Hepatocyte (in vitro differentiated cells): ENCODE results near the gene EPHB4. TPM values are rescaled to one million over a fixed set of nuclear protein-coding genes. Genes with fewer than 3 reads are reported as not detected.
A peak's percentile ranks its signal among the peaks of the same experiment; 100 is the strongest.

Experiments
- DNase-seq: peaks from one replicate; pipeline ENCODE4 v3.0.0-alpha.2; 2016; ENCODE audit warnings: low spot score
- H2AFZ ChIP-seq: fragments of 200-600 bp; sonication (generic); 2 replicates; pipeline ENCODE4 v1.6.0; 2016; ENCODE audit warnings: antibody characterized with exemption, mild to moderate bottlenecking
- H3K27ac ChIP-seq: fragments of 200-600 bp; sonication (generic); 2 replicates; pipeline ENCODE4 v1.5.1; 2016; ENCODE audit warnings: mild to moderate bottlenecking
- H3K27me3 ChIP-seq: fragments of 200-600 bp; sonication (generic); 2 replicates; pipeline ENCODE4 v1.6.1; 2016
- H3K36me3 ChIP-seq: fragments of 200-600 bp; sonication (generic); replicated peaks from 2 replicates; pipeline ENCODE4 v1.5.1; 2016; ENCODE audit warnings: low read depth; ENCODE audit not compliant: insufficient read depth
- H3K4me1 ChIP-seq: fragments of 200-600 bp; sonication (generic); 2 replicates; pipeline ENCODE4 v1.5.1; 2016; ENCODE audit warnings: mild to moderate bottlenecking, moderate library complexity; ENCODE audit not compliant: insufficient read depth
- H3K4me2 ChIP-seq: fragments of 200-600 bp; sonication (generic); 2 replicates; pipeline ENCODE4 v1.6.0; 2016
- H3K4me3 ChIP-seq: fragments of 200-600 bp; sonication (generic); 2 replicates; pipeline ENCODE4 v1.5.1; 2016; ENCODE audit warnings: mild to moderate bottlenecking
- H3K79me2 ChIP-seq: fragments of 200-600 bp; sonication (generic); 2 replicates; pipeline ENCODE4 v1.6.0; 2017; ENCODE audit warnings: mild to moderate bottlenecking
- H3K9me2 ChIP-seq: fragments of 200-600 bp; sonication (generic); replicated peaks from 2 replicates; pipeline ENCODE4 v1.6.0; 2017; ENCODE audit warnings: mild to moderate bottlenecking; ENCODE audit not compliant: insufficient read depth
- H3K9me3 ChIP-seq: fragments of 200-600 bp; sonication (generic); 2 replicates; pipeline ENCODE4 v1.5.1; 2016; ENCODE audit warnings: low read depth, mild to moderate bottlenecking
- H4K20me1 ChIP-seq: fragments of 200-600 bp; sonication (generic); 2 replicates; pipeline ENCODE4 v1.6.0; 2016; ENCODE audit warnings: mild to moderate bottlenecking; ENCODE audit not compliant: insufficient read depth, poor library complexity, severe bottlenecking
- EZH2 ChIP-seq: fragments of 200-600 bp; sonication (generic); IDR thresholded peaks from 2 replicates; pipeline ENCODE4 v1.6.1; 2016; ENCODE audit warnings: antibody characterized with exemption, mild to moderate bottlenecking, borderline replicate concordance
- EZH2phosphoT487 ChIP-seq: fragments of 200-600 bp; sonication (generic); IDR thresholded peaks from one replicate; pipeline ENCODE4 v1.6.1; 2018; ENCODE audit warnings: antibody characterized with exemption, mild to moderate bottlenecking, low read depth, moderate library complexity; ENCODE audit not compliant: unreplicated experiment, severe bottlenecking
- WGBS: methylation state at CpG from one replicate; pipeline ENCODE4 v1.1.6; 2016; ENCODE audit warnings: low lambda C conversion rate; ENCODE audit errors: missing lambda C conversion rate; 5-methylcytosine and 5-hydroxymethylcytosine counted together
- polyA plus RNA-seq: library from polyadenylated mRNA; unstranded; fragments of >200 nt; fragmentation: Nextera tagmentation; extraction: Ambion mirVana; gene quantifications from 2 replicates; pipeline ENCODE4 v1.2.1, GENCODE V29; 2016
- total RNA-seq: library from RNA; depleted of rRNA; stranded (reverse); fragments of >200 nt; gene quantifications from 2 replicates; pipeline ENCODE4 v1.2.3, GENCODE V29; 2014
- TF ChIP-seq, protein P1 (sequence below): fragments of 200-600 bp; sonication (generic); IDR thresholded peaks from 2 replicates; pipeline ENCODE4 v1.5.1; 2016; ENCODE audit warnings: antibody characterized with exemption, mild to moderate bottlenecking; ENCODE audit not compliant: poor library complexity

EPHB4 gene
- total and polyA plus RNA-seq, 2 experiments from 2014 or later = 51.6 to 61.1 TPM

GRCh38 chr7:100832281-100832633 is 4.9 kb upstream of the EPHB4 start:
- Histone ChIP-seq H3K9me3 (no peaks in the 10 kb centered on the region), H3K79me2 (peaks cover 18% of the 10 kb centered on the region), H4K20me1 (no peaks in the 10 kb centered on the region), H3K36me3 (no peaks in the 10 kb centered on the region), H3K27me3 (no peaks in the 10 kb centered on the region), H3K9me2 (no peaks in the 10 kb centered on the region), H2AFZ (no peak overlapping the region), H3K4me3 (no peak overlapping the region), H3K4me2 (peak overlapping the region; percentile 65), H3K27ac (peak overlapping the region; percentile 91), H3K4me1 (peaks cover 33% of the 10 kb centered on the region)
- TF ChIP-seq EZH2phosphoT487 (no peak), EZH2 (no peak)
- TF ChIP-seq, protein P1, sequence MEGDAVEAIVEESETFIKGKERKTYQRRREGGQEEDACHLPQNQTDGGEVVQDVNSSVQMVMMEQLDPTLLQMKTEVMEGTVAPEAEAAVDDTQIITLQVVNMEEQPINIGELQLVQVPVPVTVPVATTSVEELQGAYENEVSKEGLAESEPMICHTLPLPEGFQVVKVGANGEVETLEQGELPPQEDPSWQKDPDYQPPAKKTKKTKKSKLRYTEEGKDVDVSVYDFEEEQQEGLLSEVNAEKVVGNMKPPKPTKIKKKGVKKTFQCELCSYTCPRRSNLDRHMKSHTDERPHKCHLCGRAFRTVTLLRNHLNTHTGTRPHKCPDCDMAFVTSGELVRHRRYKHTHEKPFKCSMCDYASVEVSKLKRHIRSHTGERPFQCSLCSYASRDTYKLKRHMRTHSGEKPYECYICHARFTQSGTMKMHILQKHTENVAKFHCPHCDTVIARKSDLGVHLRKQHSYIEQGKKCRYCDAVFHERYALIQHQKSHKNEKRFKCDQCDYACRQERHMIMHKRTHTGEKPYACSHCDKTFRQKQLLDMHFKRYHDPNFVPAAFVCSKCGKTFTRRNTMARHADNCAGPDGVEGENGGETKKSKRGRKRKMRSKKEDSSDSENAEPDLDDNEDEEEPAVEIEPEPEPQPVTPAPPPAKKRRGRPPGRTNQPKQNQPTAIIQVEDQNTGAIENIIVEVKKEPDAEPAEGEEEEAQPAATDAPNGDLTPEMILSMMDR = no peak
- DNase-seq = no peak
- 76% methylated on average over 5 of the region's 5 CpGs for WGBS

DNA sequence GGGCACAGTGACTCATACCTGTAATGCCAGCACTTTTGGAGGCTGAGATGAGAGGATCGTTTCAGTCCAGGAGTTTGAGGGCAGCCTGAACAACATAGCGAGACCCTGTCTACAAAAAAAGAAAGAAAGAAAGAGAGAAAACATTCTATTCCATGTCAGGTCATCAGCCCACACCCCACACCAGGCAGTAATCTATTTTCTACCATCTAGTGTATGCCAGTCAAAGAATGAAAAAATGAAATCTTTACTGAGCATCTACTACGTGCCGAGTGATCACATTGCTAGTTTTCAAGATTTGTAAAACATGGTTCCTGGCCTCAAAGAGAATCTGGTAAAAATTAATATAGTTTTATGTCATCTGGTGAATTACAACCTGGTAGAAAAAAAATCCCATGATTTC is 3.1 kb upstream of the EPHB4 start:
- peak overlapping the region; percentile 91 for H3K27ac ChIP-seq
- H3K27me3 ChIP-seq = no peaks in the 10 kb centered on the region
- DNase-seq = no peak
- H2AFZ ChIP-seq = no peak overlapping the region
- H4K20me1 ChIP-seq = peaks cover 9% of the 10 kb centered on the region
- H3K9me3 ChIP-seq = no peaks in the 10 kb centered on the region
- no peak overlapping the region for H3K4me3 ChIP-seq
- no peaks in the 10 kb centered on the region for H3K36me3 ChIP-seq
- H3K9me2 ChIP-seq = no peaks in the 10 kb centered on the region
- no peak overlapping the region for H3K4me2 ChIP-seq
- peaks cover 23% of the 10 kb centered on the region for H3K4me1 ChIP-seq
- TF ChIP-seq EZH2 = no peak
- no peak for TF ChIP-seq EZH2phosphoT487
- TF ChIP-seq, protein P1 = no peak
- 93% methylated on average over 4 of the region's 4 CpGs for WGBS
- H3K79me2 ChIP-seq = peaks cover 34% of the 10 kb centered on the region

GRCh38 chr7:100829150-100829716 is 1.9 kb upstream of the EPHB4 start:
- Histone ChIP-seq H3K36me3 (no peaks in the 10 kb centered on the region), H3K27me3 (no peaks in the 10 kb centered on the region), H2AFZ (no peak overlapping the region), H4K20me1 (peaks cover 20% of the 10 kb centered on the region), H3K79me2 (peaks cover 45% of the 10 kb centered on the region), H3K4me2 (peak overlapping the region; percentile 97), H3K4me1 (peaks cover 35% of the 10 kb centered on the region), H3K9me3 (no peaks in the 10 kb centered on the region), H3K27ac (peak overlapping the region; percentile 64), H3K9me2 (no peaks in the 10 kb centered on the region), H3K4me3 (no peak overlapping the region)
- DNase-seq = no peak
- TF ChIP-seq, protein P1 = no peak
- TF ChIP-seq EZH2 (no peak), EZH2phosphoT487 (no peak)
- 69% methylated on average over 17 of the region's 20 CpGs for WGBS
